NK-92 treated with Interleukin-12 subunit alpha and Interleukin-12 subunit beta, amount 100 ng/mL, for 24 hours (cell line): Measurements from ENCODE around the gene CFC1B.
"Not testable (repeated sequence)": the region's sequence is repeated elsewhere in the genome, so short reads cannot be mapped to it uniquely, and the experiment has no call there.

Experiments used
- DNase-seq: peaks from one replicate; lab custom pipeline; 2025; lab: John Stamatoyannopoulos, UW

CFC1B gene

GRCh38 chr2:130566165-130566564 is 45.1 kb downstream of the CFC1B start:
- not testable (repeated sequence) for DNase-seq

- not testable (repeated sequence) for DNase-seq
These were observed 50.9 kb downstream of the CFC1B start for GRCh38 chr2:130571929-130572328.

GRCh38 chr2:130574230-130574629 is 53.2 kb downstream of the CFC1B start:
- DNase-seq: not testable (repeated sequence)

- not testable (repeated sequence) for DNase-seq
These were observed 55.3 kb downstream of the CFC1B start for GRCh38 chr2:130576209-130576784.

- not testable (repeated sequence) for DNase-seq
These were observed 56.5 kb downstream of the CFC1B start for GRCh38 chr2:130577559-130577958.
